HepG2 (cell line): ENCODE measurements around the gene WBP1. TPM values are rescaled to one million over a fixed set of nuclear protein-coding genes. Genes with fewer than 3 reads are reported as not detected.

Source experiments
- AGO2 ChIP-seq: fragments of 200-400 bp; formaldehyde crosslinking; optimal IDR thresholded peaks from 2 replicates; pipeline ENCODE3; 2017; ENCODE audit warnings: mild to moderate bottlenecking, low read depth, low read length, moderate library complexity
- CCDC6 ChIP-seq: sonication (generic); formaldehyde crosslinking; IDR thresholded peaks from 2 replicates; pipeline ENCODE4 v1.8.1; 2022; ENCODE audit warnings: mild to moderate bottlenecking, missing genetic modification reagents, moderate library complexity
- CREM ChIP-seq, 2 experiments: sonication (generic) in 1 of 2; formaldehyde crosslinking in 1 of 2; IDR thresholded peaks; 2 replicates each; pipeline versions ENCODE4 v1.4.0 to v1.6.1; 2016 to 2020; ENCODE audit warnings: antibody characterized with exemption in 1 of 2, mild to moderate bottlenecking in 1 of 2, missing genetic modification reagents in 1 of 2
- HMGXB3 ChIP-seq: sonication (generic); formaldehyde crosslinking; IDR thresholded peaks from 2 replicates; pipeline ENCODE4 v1.4.0; 2020; ENCODE audit warnings: missing genetic modification reagents, borderline replicate concordance
- JDP2 ChIP-seq: sonication (generic); formaldehyde crosslinking; IDR thresholded peaks from 2 replicates; pipeline ENCODE4 v1.8.1; 2022; ENCODE audit warnings: missing genetic modification reagents, borderline replicate concordance
- MTF2 ChIP-seq: sonication (generic); formaldehyde crosslinking; IDR thresholded peaks from 2 replicates; pipeline ENCODE4 v1.5.0; 2020; ENCODE audit warnings: missing genetic modification reagents, borderline replicate concordance
- PCBP2 ChIP-seq: fragments of 200-400 bp; formaldehyde crosslinking; optimal IDR thresholded peaks from 2 replicates; pipeline ENCODE3; 2018; ENCODE audit warnings: low read length, low read depth; ENCODE audit not compliant: poor library complexity, severe bottlenecking
- POLR2A ChIP-seq, 2 experiments: IDR thresholded peaks; 2 replicates each; pipeline ENCODE4 v1.6.1; 2011; ENCODE audit warnings: low read depth in 2 of 2, low read length in 2 of 2, mild to moderate bottlenecking in 1 of 2, moderate library complexity in 1 of 2; ENCODE audit not compliant: insufficient read depth in 1 of 2
- PRMT3 ChIP-seq: sonication (generic); formaldehyde crosslinking; IDR thresholded peaks from 2 replicates; pipeline ENCODE4 v1.8.1; 2022; ENCODE audit warnings: low read depth, mild to moderate bottlenecking, moderate library complexity, missing genetic modification reagents, borderline replicate concordance
- SKI ChIP-seq: fragments of 450-650 bp; IDR thresholded peaks from one replicate; pipeline ENCODE4 v1.6.1; 2018; ENCODE audit warnings: mild to moderate bottlenecking; ENCODE audit not compliant: partially characterized antibody
- TGIF2 ChIP-seq: IDR thresholded peaks from 2 replicates; pipeline ENCODE4 v1.6.1; 2016; ENCODE audit warnings: control low read depth, missing compliant biosample characterization
- ZBTB10 ChIP-seq: sonication (generic); formaldehyde crosslinking; IDR thresholded peaks from 2 replicates; pipeline ENCODE4 v1.4.0; 2020; ENCODE audit warnings: missing genetic modification reagents, borderline replicate concordance
- ZNF280B ChIP-seq: sonication (generic); formaldehyde crosslinking; IDR thresholded peaks from 2 replicates; pipeline ENCODE4 v1.5.0; 2020; ENCODE audit warnings: missing genetic modification reagents, mild to moderate bottlenecking, borderline replicate concordance
- ZNF350 ChIP-seq: sonication (generic); formaldehyde crosslinking; IDR thresholded peaks from 2 replicates; pipeline ENCODE4 v1.4.0; 2020; ENCODE audit warnings: mild to moderate bottlenecking, low read depth, missing genetic modification reagents, borderline replicate concordance
- ZNF639 ChIP-seq: conservative IDR thresholded peaks from 2 replicates; pipeline ENCODE4 v1.6.1; 2018; ENCODE audit warnings: missing genetic modification reagents
- ZNF678 ChIP-seq: sonication (generic); formaldehyde crosslinking; IDR thresholded peaks from 2 replicates; pipeline ENCODE4 v1.4.0; 2020; ENCODE audit warnings: mild to moderate bottlenecking, missing genetic modification reagents
- polyA plus RNA-seq, 8 experiments: library from polyadenylated mRNA; depleted of rRNA in 3 of 8; stranded (reverse) in 7 of 8; unstranded in 1 of 8; fragments of >200 nt; fragmentation: Illumina TruSeq in 4 of 8; extraction: Trizol in 4 of 8; gene quantifications; 2 replicates each; pipeline versions ENCODE4 v1.2.1 to v1.2.3, GENCODE V29; 2011 to 2016; ENCODE audit warnings: low read depth in 4 of 8, missing spikeins in 1 of 8, mixed read lengths in 1 of 8; ENCODE audit not compliant: insufficient read depth in 1 of 8
- total RNA-seq, 5 experiments: library from RNA; depleted of rRNA; stranded (reverse); fragments of >200 nt; fragmentation: Illumina TruSeq; extraction: Trizol; gene quantifications; 2 replicates each; pipeline ENCODE4 v1.2.3, GENCODE V29; 2016; ENCODE audit warnings: low read depth in 1 of 5

Gene WBP1
- total and polyA plus RNA-seq, 2 of the 13 experiments (the other 11 are each of a cell fraction or from before 2014, with no cell fraction given), result 38.8 to 85.7 TPM

- TF ChIP-seq ZBTB10 (peak; percentile 77), MTF2 (peak; percentile 82), ZNF350 (peak; percentile 84), ZNF280B (CRISPR knock-in tag) (peak; percentile 56), TGIF2 (CRISPR knock-in tag) (peak; percentile 27; the same call in 1 of the 2 replicates), PRMT3 (CRISPR knock-in tag) (no peak), JDP2 (no peak; the same call in 1 of the 2 replicates), AGO2 (peak; percentile 93), CREM (IDR thresholded peaks at IDR 0.05) (0 out of 2 replicates have a peak, but pooled peaks have one; percentile 48), CREM (CRISPR knock-in tag; IDR thresholded peaks at IDR 0.05) (no peak), PCBP2 (peak; percentile 54), ZNF639 (0 out of 2 replicates have a peak, but pooled peaks have one; percentile 49), ZNF678 (CRISPR knock-in tag) (peak; percentile 98), CCDC6 (CRISPR knock-in tag) (peak; percentile 77), HMGXB3 (CRISPR knock-in tag) (peak; percentile 74; the same call in 1 of the 2 replicates), SKI (peak; percentile 67), POLR2A (IDR thresholded peaks at IDR 0.05; ENCODE audit: insufficient read depth in 1 of 2, low read depth in 2 of 2, low read length in 2 of 2) (peak; percentile 58 to 73)
Observed at GRCh38 chr2:74440378-74441169, 17.7 kb upstream of the WBP1 start (continued).
